Keratinocyte (primary cell): ENCODE measurements around the gene HPN.

Experiments
- CTCF ChIP-seq, 3 experiments: IDR thresholded peaks in 1 of 3; conservative IDR thresholded peaks in 1 of 3; optimal IDR thresholded peaks in 1 of 3; 2 replicates in 2 of 3; 3 replicates in 1 of 3; pipeline versions ENCODE3 to v1.5.1; 2011; ENCODE audit warnings: low read length in 3 of 3, mild to moderate bottlenecking in 3 of 3, moderate library complexity in 2 of 3, control low read depth in 1 of 3, inconsistent platforms in 1 of 3; ENCODE audit not compliant: insufficient read depth in 2 of 3; ENCODE audit errors: extremely low read depth in 1 of 3
- EZH2 ChIP-seq: IDR thresholded peaks from one replicate; pipeline ENCODE4 v1.6.1; 2012; ENCODE audit warnings: inconsistent platforms, mild to moderate bottlenecking, low read length, moderate library complexity

DNA sequence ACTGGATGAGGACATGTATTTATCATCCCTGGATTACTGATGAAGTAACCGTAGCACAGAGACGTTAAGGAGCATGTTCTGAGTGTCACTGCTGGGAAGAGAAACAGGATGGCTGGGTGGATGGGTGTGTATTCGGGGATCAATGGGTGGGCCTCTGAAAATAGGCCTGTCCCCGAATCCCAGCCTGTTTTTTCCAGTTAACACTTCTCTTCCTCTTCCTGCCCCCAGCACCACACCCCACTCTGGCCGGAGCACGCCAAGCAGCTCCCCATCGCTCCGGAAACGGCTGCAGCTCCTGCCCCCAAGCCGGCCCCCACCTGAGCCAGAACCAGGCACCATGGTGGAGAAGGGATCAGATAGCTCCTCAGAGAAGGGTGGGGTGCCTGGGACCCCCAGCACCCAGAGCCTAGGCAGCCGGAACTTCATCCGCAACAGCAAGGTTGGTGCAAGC lies 32.6 kb upstream of the HPN start:
- TF ChIP-seq EZH2 (no peak), CTCF (optimal IDR thresholded peaks at IDR 0.05 in 1 of 3, IDR thresholded peaks at IDR 0.05 in 1 of 3, conservative IDR thresholded peaks at IDR 0.05 in 1 of 3; ENCODE audit: extremely low read depth in 1 of 3, insufficient read depth in 2 of 3, low read length in 3 of 3) (no peak)
